Peyer's patch (tissue), 4 donors: ENCODE measurements around the gene RILP.

ENCODE experiments used
- CTCF ChIP-seq, 6 experiments: fragments of 450-650 bp in 4 of 6; fragments of 200-600 bp in 2 of 6; sonication (generic) in 1 of 6; IDR thresholded peaks; one replicate each; pipeline ENCODE4 v1.5.1; 2017 to 2019; ENCODE audit warnings: antibody characterized with exemption in 6 of 6, mild to moderate bottlenecking in 3 of 6, moderate library complexity in 1 of 6
- POLR2A ChIP-seq, 2 donors: fragments of 450-650 bp; IDR thresholded peaks; one replicate each; pipeline ENCODE4 v1.5.1; 2017; ENCODE audit warnings: antibody characterized with exemption in 2 of 2, mild to moderate bottlenecking in 2 of 2, moderate library complexity in 2 of 2

- TF ChIP-seq CTCF (IDR thresholded peaks at IDR 0.05) (no peak), POLR2A (IDR thresholded peaks at IDR 0.05) (no peak)
These were observed 51.1 kb downstream of the RILP start for GRCh38 chr17:1598399-1599095.
